Lung (tissue), 12 donors: ENCODE results near the gene MCHR1. TPM values are rescaled to one million over a fixed set of nuclear protein-coding genes. Genes with fewer than 3 reads are reported as not detected.

Source experiments
- ATAC-seq: fragments of 200-7000 bp; cut with Tn5 transposase; one replicate; pipeline ENCODE4 v1.9.1; 2020; ENCODE audit warnings: moderate number of reproducible peaks; ENCODE audit not compliant: insufficient read depth, low FRiP score
- DNase-seq, 3 donors: peaks; one replicate each; pipeline ENCODE4 v3.0.0-alpha.2; 2013 to 2017
- H3K27ac ChIP-seq, 2 donors: one replicate each; pipeline ENCODE4 v1.5.1; 2013; ENCODE audit warnings: mild to moderate bottlenecking in 2 of 2, moderate library complexity in 2 of 2, control low read depth in 1 of 2, inconsistent platforms in 1 of 2, low read depth in 1 of 2, low read length in 1 of 2
- H3K27me3 ChIP-seq, 3 donors: one replicate each; pipeline ENCODE4 v1.5.1; 2013; ENCODE audit warnings: low read length in 2 of 3; ENCODE audit not compliant: control insufficient read depth in 3 of 3, insufficient read depth in 3 of 3
- H3K36me3 ChIP-seq, 4 donors: one replicate each; pipeline ENCODE4 v1.5.1; 2013; ENCODE audit warnings: low read length in 4 of 4, mild to moderate bottlenecking in 1 of 4, moderate library complexity in 1 of 4; ENCODE audit not compliant: control insufficient read depth in 4 of 4, insufficient read depth in 4 of 4
- H3K4me1 ChIP-seq, 5 donors: one replicate each; pipeline ENCODE4 v1.5.1; 2013; ENCODE audit warnings: low read length in 5 of 5, mild to moderate bottlenecking in 2 of 5, moderate library complexity in 1 of 5; ENCODE audit not compliant: control insufficient read depth in 5 of 5, insufficient read depth in 5 of 5
- H3K4me3 ChIP-seq: one replicate; pipeline ENCODE4 v1.5.1; 2013; ENCODE audit warnings: mild to moderate bottlenecking, control low read depth, moderate library complexity
- H3K9ac ChIP-seq, 2 donors: one replicate each; pipeline ENCODE4 v1.5.1; 2013; ENCODE audit warnings: low read length in 2 of 2, control low read depth in 1 of 2; ENCODE audit not compliant: insufficient read depth in 1 of 2
- H3K9me3 ChIP-seq, 4 donors: one replicate each; pipeline ENCODE4 v1.5.1; 2013; ENCODE audit warnings: low read length in 3 of 4, mild to moderate bottlenecking in 1 of 4, moderate library complexity in 1 of 4; ENCODE audit not compliant: control insufficient read depth in 4 of 4, insufficient read depth in 3 of 4
- WGBS, 2 donors: extraction: QIAGEN DNeasy Blood & Tissue Kit; methylation state at CpG; one replicate each; pipeline ENCODE4 v1.1.7; 2013; 5-methylcytosine and 5-hydroxymethylcytosine counted together
- polyA plus RNA-seq, 2 donors: library from polyadenylated mRNA; stranded (reverse); fragments of 200-250 nt; gene quantifications; one replicate each; pipeline ENCODE4 v1.2.1, GENCODE V29; 2013
- total RNA-seq, 2 donors: library from RNA; depleted of rRNA in 1 of 2; stranded (reverse); fragments of >200 nt in 1 of 2; gene quantifications; one replicate each; pipeline ENCODE4 v1.2.1, GENCODE V29; 2014 to 2021
- TF ChIP-seq, protein P1 (sequence below): IDR thresholded peaks from 2 replicates; pipeline ENCODE4 v1.5.1; 2012; ENCODE audit warnings: mild to moderate bottlenecking; ENCODE audit errors: control extremely low read depth, extremely low read depth
- donor health status: control.
- donor health status: control.
- donor health status: Bipolar disorder and iron deficiency.
- donor health status: healthy.
- donor health status: DM: yes; HTN: yes; CAD: no.

The MCHR1 gene
- total and polyA plus RNA-seq, 4 donors: 0.06 to 0.62 (median 0.29) TPM

GRCh38 chr22:40728731-40729189 lies 49.5 kb downstream of the MCHR1 start:
- peak; percentile 51 to 74 (median 55) for DNase-seq
- Histone ChIP-seq H3K36me3 (no peaks in the 10 kb centered on the region), H3K27ac (no peak overlapping the region), H3K9me3 (no peaks in the 10 kb centered on the region), H3K4me3 (no peak overlapping the region), H3K27me3 (no peaks in the 10 kb centered on the region), H3K9ac (no peak overlapping the region), H3K4me1 (peaks cover 0 to 11% (median 2%) of the 10 kb centered on the region in 5 donors)
- TF ChIP-seq, protein P1, sequence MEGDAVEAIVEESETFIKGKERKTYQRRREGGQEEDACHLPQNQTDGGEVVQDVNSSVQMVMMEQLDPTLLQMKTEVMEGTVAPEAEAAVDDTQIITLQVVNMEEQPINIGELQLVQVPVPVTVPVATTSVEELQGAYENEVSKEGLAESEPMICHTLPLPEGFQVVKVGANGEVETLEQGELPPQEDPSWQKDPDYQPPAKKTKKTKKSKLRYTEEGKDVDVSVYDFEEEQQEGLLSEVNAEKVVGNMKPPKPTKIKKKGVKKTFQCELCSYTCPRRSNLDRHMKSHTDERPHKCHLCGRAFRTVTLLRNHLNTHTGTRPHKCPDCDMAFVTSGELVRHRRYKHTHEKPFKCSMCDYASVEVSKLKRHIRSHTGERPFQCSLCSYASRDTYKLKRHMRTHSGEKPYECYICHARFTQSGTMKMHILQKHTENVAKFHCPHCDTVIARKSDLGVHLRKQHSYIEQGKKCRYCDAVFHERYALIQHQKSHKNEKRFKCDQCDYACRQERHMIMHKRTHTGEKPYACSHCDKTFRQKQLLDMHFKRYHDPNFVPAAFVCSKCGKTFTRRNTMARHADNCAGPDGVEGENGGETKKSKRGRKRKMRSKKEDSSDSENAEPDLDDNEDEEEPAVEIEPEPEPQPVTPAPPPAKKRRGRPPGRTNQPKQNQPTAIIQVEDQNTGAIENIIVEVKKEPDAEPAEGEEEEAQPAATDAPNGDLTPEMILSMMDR: no peak
- ATAC-seq: no peak
- 31 to 49% methylated on average over 13 of the region's 13 CpGs for WGBS, 2 donors

DNA sequence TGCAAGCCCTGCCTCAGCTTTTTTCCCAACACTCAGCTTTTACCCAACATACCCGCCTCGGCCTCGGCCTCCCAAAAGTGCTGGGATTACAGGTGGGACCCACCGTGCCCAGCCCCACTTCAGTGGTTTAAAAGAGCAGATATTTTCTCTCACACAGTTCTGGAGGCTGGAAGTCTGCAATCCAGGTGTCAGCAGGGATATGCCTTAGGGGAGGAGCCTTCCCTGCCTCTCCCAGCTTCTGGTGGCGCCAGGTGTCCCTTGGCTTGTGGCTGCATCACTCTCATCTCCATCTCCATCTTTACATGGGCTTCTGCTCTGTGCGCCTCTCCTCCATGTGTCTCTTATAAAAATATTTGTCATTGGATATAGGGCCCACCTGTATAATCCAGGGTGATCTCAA lies 50.0 kb downstream of the MCHR1 start:
- H3K4me3 ChIP-seq: no peak overlapping the region
- TF ChIP-seq, protein P1: no peak
- peaks cover 0 to 11% (median 2%) of the 10 kb centered on the region in 5 donors for H3K4me1 ChIP-seq
- WGBS, 2 donors: 78 to 84% methylated on average over 6 of the region's 6 CpGs
- H3K36me3 ChIP-seq: no peaks in the 10 kb centered on the region
- DNase-seq: no peak
- no peak overlapping the region for H3K9ac ChIP-seq
- H3K27ac ChIP-seq: no peak overlapping the region
- H3K9me3 ChIP-seq: no peaks in the 10 kb centered on the region
- H3K27me3 ChIP-seq: no peaks in the 10 kb centered on the region
- ATAC-seq: no peak

Other genes with a start within 250 kb of the MCHR1 start
- 10 to 100 TPM; 49.1 to 64.0 TPM for gene MRTFA, start 42.8 kb upstream of the MCHR1 start, total RNA-seq
- 10 to 100 TPM; 26.3 to 31.1 TPM for gene MRTFA, start 42.8 kb upstream of the MCHR1 start, polyA plus RNA-seq
- 10 to 100 TPM; 17.2 to 17.4 TPM for gene SLC25A17, start 139.9 kb downstream of the MCHR1 start, total RNA-seq
- 10 to 100 TPM; 13.7 to 13.8 TPM for gene SLC25A17, start 139.9 kb downstream of the MCHR1 start, polyA plus RNA-seq
- gene ST13, start 177.2 kb downstream of the MCHR1 start, total RNA-seq: 100 to 1,000 TPM; 145 to 208 TPM
- gene ST13, start 177.2 kb downstream of the MCHR1 start, polyA plus RNA-seq: 100 to 1,000 TPM in 1 of 2 donors, 10 to 100 TPM in 1; 61.9 to 118 TPM
- gene XPNPEP3, start 177.7 kb downstream of the MCHR1 start, total RNA-seq: 10 to 100 TPM; 14.4 to 24.1 TPM
- gene XPNPEP3, start 177.7 kb downstream of the MCHR1 start, polyA plus RNA-seq: 1 to 10 TPM; 5.1 to 6.3 TPM
- gene DNAJB7, start 182.6 kb downstream of the MCHR1 start, total RNA-seq: not detected
- not detected for gene DNAJB7, start 182.6 kb downstream of the MCHR1 start, polyA plus RNA-seq